Activated naive CD8-positive, alpha-beta T cell treated with anti-CD3 and anti-CD28 coated beads, Interleukin-2, amount 50 U/mL, for 16 hours (primary cell): ENCODE data around the gene GATAD2A.
A peak's percentile ranks its signal among the peaks of the same experiment; 100 is the strongest.
"Not testable (repeated sequence)": the region's sequence is repeated elsewhere in the genome, so short reads cannot be mapped to it uniquely, and the experiment has no call there.

Experiments used
- DNase-seq: peaks from one replicate; pipeline ENCODE4 v3.0.0-alpha.2; 2020; ENCODE audit warnings: low read depth, low spot score

GATAD2A gene

DNA sequence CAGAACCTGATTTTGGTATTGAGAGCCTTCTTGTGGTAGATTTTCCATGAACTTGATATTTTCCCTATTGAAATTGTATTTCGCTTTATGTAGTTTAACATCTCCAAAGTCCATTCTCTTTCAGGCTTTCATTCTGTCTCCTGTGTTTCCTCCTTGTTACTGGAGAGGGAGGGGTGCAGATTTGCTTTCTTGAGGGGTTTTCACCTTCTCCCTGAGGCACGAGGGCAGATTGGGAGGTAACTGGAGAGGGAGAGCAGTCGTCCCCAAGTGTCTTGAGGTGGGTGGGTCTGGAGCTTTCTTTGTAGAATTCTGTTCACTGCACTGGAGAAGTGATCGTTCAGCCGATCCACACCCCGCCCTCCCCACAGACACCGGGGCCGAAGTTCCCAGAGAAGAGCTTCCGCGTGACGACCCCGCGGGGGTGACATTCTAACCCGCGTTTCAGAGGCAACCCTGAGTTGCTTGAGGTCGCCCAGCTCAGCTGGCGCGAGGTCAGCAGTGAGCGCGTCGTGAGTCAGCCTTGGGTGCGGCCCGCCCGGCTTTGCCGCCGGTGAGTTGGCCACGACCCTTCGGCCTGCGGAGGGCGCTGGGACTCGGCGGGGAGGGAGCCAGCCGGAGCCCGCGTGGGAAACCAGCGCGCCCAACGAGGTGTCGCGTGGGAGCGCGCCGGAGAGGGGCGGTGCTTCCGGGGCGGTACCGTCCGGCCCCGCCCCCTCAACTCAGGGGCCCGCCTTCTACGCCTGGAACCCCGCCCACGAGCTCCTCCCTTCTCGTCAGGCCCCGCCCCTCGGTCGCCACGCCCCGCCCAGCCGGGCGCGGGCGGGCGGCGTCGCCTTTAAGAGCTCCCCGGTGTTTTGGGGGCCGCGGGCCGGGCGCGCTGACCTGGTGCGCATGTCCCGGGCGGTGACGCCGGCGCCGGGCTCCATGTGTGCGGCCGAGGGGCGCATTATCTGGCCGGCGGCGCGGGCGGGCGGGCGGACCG lies at the start of gene GATAD2A:
GATAD2A (plus strand) TSS at position 797 of the 982 bp plus-strand sequence. CDS start 59,671 bp downstream, outside the sequence.
- DNase-seq = peak; percentile 75

- no peak for DNase-seq
Observed at GRCh38 chr19:19356500-19356899, 49.0 kb upstream of the GATAD2A start.

GRCh38 chr19:19356901-19357566 lies 48.4 kb upstream of the GATAD2A start:
- no peak for DNase-seq

GRCh38 chr19:19361075-19361594 lies 44.3 kb upstream of the GATAD2A start:
- DNase-seq = peak; percentile 36

- DNase-seq = no peak
Observed at GRCh38 chr19:19362075-19362474, 43.4 kb upstream of the GATAD2A start.

- peak; percentile 50 for DNase-seq
Observed at GRCh38 chr19:19366434-19367396, 38.8 kb upstream of the GATAD2A start.

DNA sequence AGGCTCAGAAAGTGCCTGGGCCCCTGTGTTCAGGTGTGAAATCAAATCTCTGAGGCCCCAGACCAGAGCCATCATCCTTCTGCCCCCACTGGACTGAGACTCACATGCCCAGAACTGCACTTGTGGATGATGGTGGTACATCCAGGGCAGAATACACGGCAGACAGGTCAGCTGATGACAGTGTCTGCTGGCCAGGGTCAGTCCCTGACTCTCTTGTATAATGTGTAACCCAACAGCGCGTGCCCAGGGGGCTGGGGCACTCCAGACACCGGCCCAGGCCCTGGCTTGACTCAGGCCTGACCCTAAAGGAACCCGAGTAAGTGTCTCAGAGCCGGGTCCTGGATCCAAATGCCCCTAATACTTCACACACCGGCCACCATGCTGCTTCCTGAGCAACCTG lies 37.4 kb upstream of the GATAD2A start:
- DNase-seq = no peak

DNA sequence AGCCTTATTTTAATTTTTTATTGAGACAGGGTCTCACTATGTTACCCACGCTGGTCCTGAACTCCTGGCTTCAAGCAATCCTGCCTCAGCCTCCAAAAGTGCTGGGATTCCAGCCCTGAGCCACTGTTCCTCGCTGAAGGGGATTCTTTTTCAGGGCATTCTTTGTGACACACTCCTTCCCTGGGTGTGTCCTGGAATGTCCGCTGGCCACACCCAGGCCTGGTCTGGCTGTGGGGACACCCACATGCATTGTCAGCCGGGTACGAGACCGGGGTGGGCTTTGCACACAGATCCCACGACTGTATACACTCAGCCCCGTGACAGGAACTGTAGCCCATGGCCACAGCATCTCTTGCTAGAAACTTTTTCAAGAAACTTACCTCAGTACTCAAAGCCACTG lies 34.4 kb upstream of the GATAD2A start:
- no peak for DNase-seq

- no peak for DNase-seq
Observed at GRCh38 chr19:19372656-19373416, 32.6 kb upstream of the GATAD2A start.

DNA sequence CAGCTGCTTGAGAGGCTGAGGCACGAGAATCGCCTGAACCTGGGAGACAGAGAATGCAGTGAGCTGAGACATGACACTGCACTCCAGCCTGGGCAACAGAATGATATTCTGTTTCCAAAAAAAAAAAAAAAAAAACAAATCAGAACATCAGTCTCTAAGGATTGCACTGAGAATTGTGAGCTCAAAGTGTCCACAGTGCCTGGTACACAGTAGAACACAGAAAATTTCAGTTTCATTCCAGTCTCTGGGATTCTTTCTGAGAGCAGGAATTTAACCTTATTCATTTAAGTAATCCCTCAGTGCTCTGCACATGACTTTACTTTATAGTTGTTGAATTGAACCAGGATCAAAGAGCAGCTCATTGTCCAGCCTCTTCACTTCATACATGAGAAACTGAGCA lies 25.9 kb upstream of the GATAD2A start:
- DNase-seq = no peak

GRCh38 chr19:19380316-19380715 lies 25.2 kb upstream of the GATAD2A start:
- DNase-seq = not testable (repeated sequence)

DNA sequence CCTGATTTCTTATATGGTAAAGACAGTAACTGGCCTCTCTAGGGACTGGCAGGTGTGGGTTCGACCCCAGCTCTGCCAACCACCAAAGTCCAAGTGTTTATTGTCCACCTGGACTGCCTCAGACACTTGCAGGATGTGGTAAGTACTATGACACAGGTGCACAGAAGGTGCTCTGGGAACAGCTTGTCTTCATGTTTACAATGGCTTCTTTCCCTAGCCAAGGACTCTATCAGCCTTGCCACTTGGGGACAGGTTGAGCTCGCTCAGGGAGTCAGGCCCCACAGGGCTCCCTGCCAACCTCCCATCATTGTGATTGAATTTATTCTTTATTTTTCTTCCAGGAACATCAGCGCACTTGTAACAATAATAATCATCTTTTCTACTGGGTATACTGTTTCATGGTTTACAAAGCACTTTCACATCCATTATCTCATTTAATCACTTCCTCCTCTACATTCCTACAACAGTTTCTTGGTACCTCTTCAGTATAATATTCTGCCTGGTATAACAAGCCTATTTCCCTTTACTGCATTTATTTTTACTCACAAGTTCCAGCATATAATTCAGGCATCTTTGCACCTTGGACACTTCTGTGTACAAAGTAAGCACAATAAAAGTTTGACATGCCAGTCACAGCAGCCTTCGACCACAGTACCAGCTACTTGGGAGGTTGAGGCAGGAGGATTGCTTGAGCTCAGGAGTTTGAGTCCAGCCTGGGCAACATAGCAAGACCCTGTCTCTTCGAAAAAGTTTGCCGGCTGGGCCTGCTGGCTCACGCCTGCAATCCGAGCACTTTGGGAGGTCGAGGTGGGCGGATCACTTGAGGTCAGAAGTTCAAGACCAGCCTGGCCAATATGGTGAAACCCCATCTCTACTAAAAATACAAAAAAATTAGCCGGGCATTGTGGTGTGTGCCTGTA lies 24.2 kb upstream of the GATAD2A start:
- no peak for DNase-seq

- DNase-seq = no peak
Observed at GRCh38 chr19:19382118-19382517, 23.4 kb upstream of the GATAD2A start.

DNA sequence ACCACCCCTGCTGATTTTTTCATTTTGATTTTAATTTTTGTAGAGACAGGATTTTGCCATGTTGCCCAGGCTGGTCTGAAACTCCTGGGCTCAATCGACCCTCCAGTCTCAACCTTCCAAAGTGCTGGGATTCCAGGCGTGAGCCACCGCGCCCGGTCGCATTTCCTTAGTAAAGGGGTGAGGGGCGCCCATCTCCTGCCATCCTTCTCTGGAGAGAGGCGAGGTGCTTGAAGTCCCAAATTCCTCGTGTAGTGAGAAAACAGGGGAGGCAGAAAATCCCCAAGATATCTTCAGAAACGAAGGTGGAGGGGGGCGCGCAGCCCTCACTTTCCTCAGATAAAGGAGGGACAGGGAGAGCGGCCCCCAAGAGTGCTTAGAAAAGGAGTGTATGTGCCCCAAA lies 21.0 kb upstream of the GATAD2A start:
- no peak for DNase-seq

DNA sequence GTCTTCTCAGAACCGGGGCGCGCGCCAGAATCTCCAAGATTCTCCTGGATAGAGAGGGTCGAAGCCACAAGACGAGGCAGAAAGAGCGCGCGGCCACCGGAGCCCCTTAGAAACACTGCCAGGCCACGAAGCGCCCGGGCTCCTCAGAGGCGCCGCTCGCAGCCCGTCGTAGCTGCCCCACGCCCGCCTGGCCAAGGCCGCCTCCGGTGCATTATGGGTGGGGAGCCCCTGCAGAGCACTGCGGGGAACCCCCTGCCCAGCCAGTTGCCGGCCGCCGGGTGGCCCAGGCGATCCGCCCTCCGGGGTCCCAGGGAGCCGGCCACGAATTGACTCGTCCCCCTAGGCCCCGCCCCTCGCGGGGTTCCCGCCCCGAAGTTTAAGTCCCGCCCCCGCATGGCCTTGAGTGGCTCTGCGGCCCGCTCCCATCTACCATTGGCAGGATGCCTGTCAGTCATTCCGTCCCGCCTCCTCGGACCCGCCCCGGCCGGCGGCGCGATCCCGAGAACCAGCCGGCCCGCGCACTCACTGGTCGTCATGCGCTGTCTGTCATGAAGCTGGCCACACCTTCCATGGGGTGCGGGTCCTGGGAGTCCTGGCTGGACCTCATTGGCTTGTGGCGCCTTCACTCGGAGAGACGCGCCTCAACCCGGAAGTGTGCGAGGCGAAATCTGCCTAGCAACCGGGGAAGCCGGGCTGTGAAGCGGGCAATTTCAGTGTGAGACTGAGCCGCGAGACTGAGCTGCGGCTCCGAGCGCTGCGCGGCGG lies 20.2 kb upstream of the GATAD2A start:
- DNase-seq = peak; percentile 99

DNA sequence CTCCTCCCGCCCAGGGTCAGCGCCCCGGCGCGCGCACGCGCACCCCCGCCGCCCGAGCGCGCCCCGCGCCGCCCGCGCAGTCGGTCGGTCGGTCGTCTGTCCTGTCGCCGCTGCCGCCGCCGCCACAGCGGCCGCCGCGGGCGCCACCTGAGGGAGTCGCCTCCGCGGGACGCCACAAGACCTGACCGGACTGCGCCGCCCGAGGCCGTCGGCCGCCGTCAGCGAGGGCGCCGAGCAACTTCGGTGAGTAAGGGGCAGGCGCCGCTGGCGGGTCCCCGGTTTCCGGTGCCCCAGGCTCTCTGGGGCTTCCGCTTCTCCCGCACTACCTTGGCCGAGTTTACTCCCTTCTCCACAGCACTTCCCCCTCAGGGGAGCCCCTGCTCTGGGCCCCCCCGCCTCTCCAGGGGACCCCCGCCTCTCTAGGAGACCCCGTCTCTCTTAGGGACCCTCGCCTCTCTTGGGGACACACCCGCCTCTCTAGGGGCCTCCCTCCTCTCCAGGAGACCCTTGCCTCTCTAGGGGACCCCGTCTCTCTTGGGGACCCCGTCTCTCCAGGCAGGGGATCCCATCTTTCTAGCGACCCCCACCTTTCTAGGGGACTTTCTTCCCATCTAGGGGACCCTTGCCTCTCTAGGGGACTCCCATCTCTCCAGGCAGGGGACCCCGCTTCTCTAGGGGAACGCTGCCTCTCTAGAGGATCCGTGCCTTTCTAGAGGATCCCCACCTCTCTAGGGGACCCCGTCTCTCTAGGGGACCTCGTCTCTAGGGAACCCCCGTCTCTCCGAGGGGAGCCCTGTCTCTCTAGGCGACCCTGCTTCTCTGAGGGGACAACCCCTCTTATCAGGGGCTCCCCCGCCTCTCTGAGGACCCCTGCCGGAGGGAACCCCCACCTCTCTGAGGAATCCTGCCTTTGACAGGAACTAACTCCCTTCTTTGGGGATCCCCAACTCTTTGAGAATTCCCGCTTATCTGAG lies 19.3 kb upstream of the GATAD2A start:
- DNase-seq = no peak

DNA sequence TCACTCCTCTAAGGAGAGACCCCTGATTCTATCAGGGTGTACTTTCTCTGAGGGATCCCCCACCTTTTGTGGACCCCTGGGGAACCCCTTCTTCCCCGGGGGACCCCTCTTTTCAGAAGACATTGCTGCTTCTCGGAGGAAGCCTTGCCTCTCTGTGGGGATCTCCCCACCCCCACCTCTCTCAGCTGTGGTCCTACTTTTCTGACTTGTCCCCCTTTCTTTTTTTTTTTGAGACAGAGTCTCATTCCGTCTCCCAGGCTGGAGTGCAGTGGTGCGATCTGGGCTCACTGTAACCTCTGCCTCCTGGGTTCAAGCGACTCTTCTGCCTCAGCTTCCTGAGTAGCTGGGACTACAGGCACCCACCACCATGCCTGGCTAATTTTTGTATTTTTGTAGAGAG lies 18.4 kb upstream of the GATAD2A start:
- DNase-seq = no peak
